Measurements from ENCODE around the gene STN1.

GRCh38 chr10:103941801-103942200 is 23.8 kb upstream of the STN1 start:
- TF ChIP-seq ZNF174 (CRISPR knock-in tag; IDR thresholded peaks at IDR 0.05): no peak
- TF ChIP-seq RCOR1 (IDR thresholded peaks at IDR 0.05; ENCODE audit: borderline replicate concordance in 1 of 2, low read depth in 2 of 2, low read length in 2 of 2): no peak
- TF ChIP-seq ZC3H4 (CRISPR knock-in tag; IDR thresholded peaks at IDR 0.05; ENCODE audit: borderline replicate concordance): no peak

All from K562 (cell line).